Astrocyte of the spinal cord (primary cell): ENCODE data around the gene FRMD7.
"Not testable (repeated sequence)": the region's sequence is repeated elsewhere in the genome, so short reads cannot be mapped to it uniquely, and the experiment has no call there.

Experiments used
- DNase-seq: peaks from one replicate; pipeline ENCODE4 v3.0.0; 2011; ENCODE audit warnings: low read depth, low spot score
- H3K4me3 ChIP-seq: 2 replicates; pipeline ENCODE4 v1.5.1; 2011; ENCODE audit warnings: low read depth, mild to moderate bottlenecking, low read length, moderate library complexity
- in situ Hi-C: cut with HindIII; loops from 2 replicates; pipeline ENCODE4 v1.10.0; 2017; ENCODE audit warnings: low sequenced_read_pairs
- TF ChIP-seq, protein P1 (sequence below): IDR thresholded peaks from 2 replicates; pipeline ENCODE4 v1.5.1; 2012; ENCODE audit warnings: low read depth, mild to moderate bottlenecking, low read length, inconsistent platforms

Gene FRMD7

DNA sequence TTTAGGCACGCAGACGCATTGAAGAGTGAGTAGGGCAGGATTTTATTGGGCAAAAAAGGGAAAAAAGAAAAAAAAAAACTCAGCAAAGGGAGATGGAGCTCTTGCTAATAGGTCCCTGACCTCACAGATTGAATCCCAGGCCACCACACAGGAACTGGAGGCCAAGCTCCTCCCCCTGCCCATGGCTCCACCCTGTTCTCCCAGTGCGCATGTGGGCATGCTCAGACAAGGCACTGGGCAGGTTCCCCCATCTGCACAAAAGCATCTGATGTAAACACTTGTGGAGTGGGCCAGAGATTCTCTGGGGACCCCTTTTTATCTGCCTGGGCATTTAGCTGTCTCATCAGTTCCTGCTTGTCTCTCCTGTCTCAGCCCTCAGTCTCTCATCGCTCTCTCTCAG, 9.5 kb downstream of the FRMD7 start:
- in situ Hi-C loops = no loop called here
- no peak for DNase-seq
- no peak overlapping the region for H3K4me3 ChIP-seq
- TF ChIP-seq, protein P1, sequence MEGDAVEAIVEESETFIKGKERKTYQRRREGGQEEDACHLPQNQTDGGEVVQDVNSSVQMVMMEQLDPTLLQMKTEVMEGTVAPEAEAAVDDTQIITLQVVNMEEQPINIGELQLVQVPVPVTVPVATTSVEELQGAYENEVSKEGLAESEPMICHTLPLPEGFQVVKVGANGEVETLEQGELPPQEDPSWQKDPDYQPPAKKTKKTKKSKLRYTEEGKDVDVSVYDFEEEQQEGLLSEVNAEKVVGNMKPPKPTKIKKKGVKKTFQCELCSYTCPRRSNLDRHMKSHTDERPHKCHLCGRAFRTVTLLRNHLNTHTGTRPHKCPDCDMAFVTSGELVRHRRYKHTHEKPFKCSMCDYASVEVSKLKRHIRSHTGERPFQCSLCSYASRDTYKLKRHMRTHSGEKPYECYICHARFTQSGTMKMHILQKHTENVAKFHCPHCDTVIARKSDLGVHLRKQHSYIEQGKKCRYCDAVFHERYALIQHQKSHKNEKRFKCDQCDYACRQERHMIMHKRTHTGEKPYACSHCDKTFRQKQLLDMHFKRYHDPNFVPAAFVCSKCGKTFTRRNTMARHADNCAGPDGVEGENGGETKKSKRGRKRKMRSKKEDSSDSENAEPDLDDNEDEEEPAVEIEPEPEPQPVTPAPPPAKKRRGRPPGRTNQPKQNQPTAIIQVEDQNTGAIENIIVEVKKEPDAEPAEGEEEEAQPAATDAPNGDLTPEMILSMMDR = no peak

DNA sequence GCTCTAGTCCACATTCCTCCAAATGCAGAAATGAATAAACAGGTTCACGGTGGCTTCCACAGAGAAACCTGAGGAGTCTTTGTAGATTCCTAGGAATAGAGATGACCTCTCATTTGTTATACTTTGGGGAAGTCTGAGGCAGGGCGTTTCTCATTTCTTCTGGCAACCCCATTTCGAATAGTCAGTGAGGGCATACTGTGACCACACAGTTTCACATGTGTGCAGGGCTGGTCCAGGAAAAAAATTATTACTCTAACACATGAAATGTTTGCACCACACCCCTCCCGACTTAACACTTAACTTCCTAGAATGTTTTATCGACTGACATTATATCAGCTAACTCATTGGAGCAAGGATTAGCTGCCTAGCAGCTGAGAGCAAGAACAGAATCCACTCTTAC, 12.0 kb downstream of the FRMD7 start:
- DNase-seq = no peak
- TF ChIP-seq, protein P1 = no peak
- no peak overlapping the region for H3K4me3 ChIP-seq
- in situ Hi-C loops = no loop called here

DNA sequence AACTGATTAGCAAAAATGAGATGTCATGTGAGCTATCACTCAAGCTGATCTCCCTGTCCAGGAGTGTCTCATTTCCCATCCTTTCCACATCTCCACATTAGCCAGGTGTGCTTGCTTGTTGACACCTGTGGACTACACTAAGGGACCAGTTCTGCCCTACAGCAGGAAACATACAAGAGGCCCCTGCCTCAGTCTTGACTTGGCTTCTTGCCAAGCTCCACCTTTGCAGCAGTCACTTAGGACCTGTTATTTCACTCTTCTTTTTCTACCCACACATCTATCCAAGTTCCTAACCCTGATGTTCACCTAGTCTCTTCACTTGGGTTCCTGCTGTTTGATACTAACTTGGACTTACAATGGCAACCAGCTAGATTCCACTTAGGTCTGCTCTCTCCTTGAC, 13.2 kb downstream of the FRMD7 start:
- TF ChIP-seq, protein P1 = no peak
- H3K4me3 ChIP-seq = no peak overlapping the region
- DNase-seq = no peak
- in situ Hi-C loops = no loop called here

DNA sequence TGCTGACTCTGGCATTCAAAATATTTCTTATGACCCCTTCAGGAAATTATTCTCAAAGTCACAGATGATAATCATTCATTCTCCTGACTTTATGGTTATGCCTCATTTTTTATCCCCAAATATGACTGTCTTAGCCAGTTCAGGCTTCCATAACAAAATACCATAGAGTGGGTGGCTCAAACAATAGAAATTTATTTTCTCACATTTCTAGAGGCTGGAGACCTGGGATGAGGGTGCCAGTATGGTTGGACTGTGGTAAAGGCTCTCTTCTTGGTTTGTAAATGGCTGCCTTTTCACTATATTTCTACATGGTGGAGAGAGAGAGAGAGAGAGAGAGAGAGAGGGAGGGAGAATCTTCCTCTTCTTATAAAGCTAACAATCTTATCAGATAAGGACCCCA, 20.5 kb downstream of the FRMD7 start:
- H3K4me3 ChIP-seq = no peak overlapping the region
- TF ChIP-seq, protein P1 = no peak
- in situ Hi-C loops = no loop called here
- DNase-seq = no peak

DNA sequence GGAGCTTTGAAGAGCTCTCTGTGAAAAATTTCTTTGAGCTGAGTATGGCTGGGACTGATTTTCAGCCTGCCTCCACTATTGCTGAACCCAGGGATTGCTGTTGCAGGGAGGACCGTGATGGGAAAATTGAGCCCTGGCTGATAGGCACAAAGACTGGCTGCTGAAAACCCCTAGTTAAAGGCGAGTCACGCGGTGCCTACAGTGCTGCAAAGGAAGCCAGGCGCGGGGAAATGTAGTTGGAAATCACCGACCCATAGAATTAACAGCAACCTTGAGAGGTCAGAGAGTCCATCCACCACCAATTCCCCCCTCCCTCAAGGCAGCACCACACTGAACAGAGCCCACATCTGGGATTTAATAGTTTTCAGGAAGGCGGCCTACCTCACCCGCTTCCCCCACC, 26.0 kb downstream of the FRMD7 start:
- no peak overlapping the region for H3K4me3 ChIP-seq
- TF ChIP-seq, protein P1 = no peak
- in situ Hi-C loops = no loop called here
- no peak for DNase-seq

DNA sequence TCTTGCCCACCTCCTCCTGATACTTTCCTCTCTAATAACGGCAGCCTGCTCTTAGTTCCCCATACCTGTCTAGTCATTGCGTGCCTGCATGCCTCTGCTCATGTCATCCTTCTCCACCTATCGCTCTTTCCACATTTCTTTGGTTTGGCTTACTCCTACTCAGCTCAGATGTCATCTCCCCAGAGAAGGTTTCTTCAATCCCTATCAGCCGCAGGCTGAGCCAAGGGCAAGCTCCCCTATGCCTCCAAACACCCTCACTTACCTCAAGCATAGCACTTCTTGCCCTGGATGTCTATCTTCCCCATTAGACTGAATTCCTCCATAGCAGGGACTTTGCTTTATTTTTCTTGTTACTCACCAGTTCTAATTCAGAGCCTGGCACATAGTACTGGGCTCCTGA, 26.6 kb downstream of the FRMD7 start:
- DNase-seq = no peak
- in situ Hi-C loops = no loop called here

DNA sequence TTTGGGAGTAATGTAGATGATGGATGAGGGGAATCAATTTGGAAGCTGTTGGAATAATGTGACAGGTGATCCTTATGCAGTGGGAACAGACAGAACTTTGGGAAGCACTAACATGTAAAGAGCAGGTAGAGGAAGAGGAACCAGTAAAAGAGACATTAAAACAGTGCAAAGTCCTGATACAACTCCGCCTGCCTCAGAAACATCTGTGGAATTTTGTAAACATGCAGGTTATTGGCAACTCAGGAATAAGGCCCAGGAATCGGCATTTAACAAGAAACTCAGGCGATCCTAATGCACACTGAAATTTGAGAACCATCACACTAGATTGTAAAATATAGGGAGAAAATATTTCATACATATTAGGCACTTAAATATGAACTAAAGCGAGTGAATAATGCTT, 29.1 kb downstream of the FRMD7 start:
- H3K4me3 ChIP-seq, DNase-seq, in situ Hi-C loops: not testable (repeated sequence)

More for the DNA sequence above, 26.6 kb downstream of the FRMD7 start:
- TF ChIP-seq, protein P1 = no peak
- no peak overlapping the region for H3K4me3 ChIP-seq
